HepG2 (cell line): Measurements from ENCODE around the gene TNPO3. TPM values are rescaled to one million over a fixed set of nuclear protein-coding genes. Genes with fewer than 3 reads are reported as not detected.

Source experiments
- CHCHD3 ChIP-seq: sonication (generic); formaldehyde crosslinking; IDR thresholded peaks from 2 replicates; pipeline ENCODE4 v1.8.0; 2022; ENCODE audit warnings: mild to moderate bottlenecking, missing genetic modification reagents, moderate library complexity
- DNMT1 ChIP-seq: sonication (generic); formaldehyde crosslinking; IDR thresholded peaks from 2 replicates; pipeline ENCODE4 v1.5.1; 2020; ENCODE audit warnings: mild to moderate bottlenecking, missing genetic modification reagents
- NCOA5 ChIP-seq: sonication (generic); formaldehyde crosslinking; IDR thresholded peaks from 2 replicates; pipeline ENCODE4 v1.4.0; 2020; ENCODE audit warnings: missing genetic modification reagents
- NFE2L1 ChIP-seq: sonication (generic); formaldehyde crosslinking; IDR thresholded peaks from 2 replicates; pipeline ENCODE4 v1.4.0; 2020; ENCODE audit warnings: missing genetic modification reagents, mild to moderate bottlenecking, borderline replicate concordance
- PTBP1 ChIP-seq: fragments of 200-400 bp; formaldehyde crosslinking; IDR thresholded peaks from 2 replicates; pipeline ENCODE4 v1.6.1; 2018; ENCODE audit warnings: low read length, low read depth; ENCODE audit not compliant: poor library complexity, severe bottlenecking
- SCMH1 ChIP-seq: sonication (generic); formaldehyde crosslinking; IDR thresholded peaks from 2 replicates; pipeline ENCODE4 v1.9.0; 2021; ENCODE audit warnings: missing genetic modification reagents, mild to moderate bottlenecking, borderline replicate concordance
- SMARCC2 ChIP-seq: fragments of 450-650 bp; IDR thresholded peaks from 2 replicates; pipeline ENCODE4 v1.6.1; 2017; ENCODE audit warnings: antibody characterized with exemption, mild to moderate bottlenecking
- ZBTB42 ChIP-seq: sonication (generic); formaldehyde crosslinking; IDR thresholded peaks from 2 replicates; pipeline ENCODE4 v1.5.0; 2020; ENCODE audit warnings: mild to moderate bottlenecking, missing genetic modification reagents
- ZNF143 ChIP-seq: sonication (generic); formaldehyde crosslinking; IDR thresholded peaks from 2 replicates; pipeline ENCODE4 v1.4.0; 2020; ENCODE audit warnings: missing genetic modification reagents
- ZNF24 ChIP-seq: fragments of 450-650 bp; IDR thresholded peaks from 2 replicates; pipeline ENCODE4 v1.6.1; 2017; ENCODE audit warnings: antibody characterized with exemption, mild to moderate bottlenecking
- ZNF260 ChIP-seq: sonication (generic); formaldehyde crosslinking; IDR thresholded peaks from 2 replicates; pipeline ENCODE4 v1.4.0; 2020; ENCODE audit warnings: missing genetic modification reagents, low read depth, mild to moderate bottlenecking, borderline replicate concordance
- ZNF292 ChIP-seq: sonication (generic); formaldehyde crosslinking; IDR thresholded peaks from 2 replicates; pipeline ENCODE4 v1.8.1; 2022; ENCODE audit warnings: mild to moderate bottlenecking, low read depth, missing genetic modification reagents, borderline replicate concordance
- ZNF383 ChIP-seq: sonication (generic); formaldehyde crosslinking; IDR thresholded peaks from 2 replicates; pipeline ENCODE4 v1.4.0; 2020; ENCODE audit warnings: missing genetic modification reagents, mild to moderate bottlenecking, borderline replicate concordance
- ZNF430 ChIP-seq: sonication (generic); formaldehyde crosslinking; IDR thresholded peaks from 2 replicates; pipeline ENCODE4 v1.9.0; 2021; ENCODE audit warnings: mild to moderate bottlenecking, missing genetic modification reagents
- ZNF546 ChIP-seq: sonication (generic); formaldehyde crosslinking; conservative IDR thresholded peaks from 2 replicates; pipeline ENCODE4 v1.8.1; 2023; ENCODE audit warnings: mild to moderate bottlenecking, missing genetic modification reagents
- ZNF605 ChIP-seq: sonication (generic); formaldehyde crosslinking; IDR thresholded peaks from 2 replicates; pipeline ENCODE4 v1.8.0; 2022; ENCODE audit warnings: mild to moderate bottlenecking, missing genetic modification reagents
- ZNF607 ChIP-seq: sonication (generic); formaldehyde crosslinking; IDR thresholded peaks from 2 replicates; pipeline ENCODE4 v1.5.1; 2020; ENCODE audit warnings: missing genetic modification reagents, mild to moderate bottlenecking, borderline replicate concordance
- ZNF619 ChIP-seq: sonication (generic); formaldehyde crosslinking; IDR thresholded peaks from 2 replicates; pipeline ENCODE4 v1.4.0; 2020; ENCODE audit warnings: mild to moderate bottlenecking, missing genetic modification reagents
- ZNF747 ChIP-seq: sonication (generic); formaldehyde crosslinking; IDR thresholded peaks from 2 replicates; pipeline ENCODE4 v1.8.1; 2023; ENCODE audit warnings: missing genetic modification reagents, mild to moderate bottlenecking, borderline replicate concordance
- polyA plus RNA-seq, 8 experiments: library from polyadenylated mRNA; depleted of rRNA in 3 of 8; stranded (reverse) in 7 of 8; unstranded in 1 of 8; fragments of >200 nt; fragmentation: Illumina TruSeq in 4 of 8; extraction: Trizol in 4 of 8; gene quantifications; 2 replicates each; pipeline versions ENCODE4 v1.2.1 to v1.2.3, GENCODE V29; 2011 to 2016; ENCODE audit warnings: low read depth in 4 of 8, missing spikeins in 1 of 8, mixed read lengths in 1 of 8; ENCODE audit not compliant: insufficient read depth in 1 of 8
- total RNA-seq, 5 experiments: library from RNA; depleted of rRNA; stranded (reverse); fragments of >200 nt; fragmentation: Illumina TruSeq; extraction: Trizol; gene quantifications; 2 replicates each; pipeline ENCODE4 v1.2.3, GENCODE V29; 2016; ENCODE audit warnings: low read depth in 1 of 5
- TF ChIP-seq, protein P1 (sequence below): sonication (generic); formaldehyde crosslinking; IDR thresholded peaks from 2 replicates; pipeline ENCODE4 v1.5.0; 2020; ENCODE audit warnings: mild to moderate bottlenecking, missing genetic modification reagents
- TF ChIP-seq, protein P2 (sequence below): sonication (generic); formaldehyde crosslinking; IDR thresholded peaks from 2 replicates; pipeline ENCODE4 v1.4.0; 2020; ENCODE audit warnings: missing genetic modification reagents
- TF ChIP-seq, protein P3 (sequence below): sonication (generic); formaldehyde crosslinking; IDR thresholded peaks from 2 replicates; pipeline ENCODE4 v1.4.0; 2020; ENCODE audit warnings: mild to moderate bottlenecking, missing genetic modification reagents

TNPO3 gene
- total and polyA plus RNA-seq, 2 of the 13 experiments (the other 11 are each of a cell fraction or from before 2014, with no cell fraction given): 23.8 to 44.6 TPM

DNA sequence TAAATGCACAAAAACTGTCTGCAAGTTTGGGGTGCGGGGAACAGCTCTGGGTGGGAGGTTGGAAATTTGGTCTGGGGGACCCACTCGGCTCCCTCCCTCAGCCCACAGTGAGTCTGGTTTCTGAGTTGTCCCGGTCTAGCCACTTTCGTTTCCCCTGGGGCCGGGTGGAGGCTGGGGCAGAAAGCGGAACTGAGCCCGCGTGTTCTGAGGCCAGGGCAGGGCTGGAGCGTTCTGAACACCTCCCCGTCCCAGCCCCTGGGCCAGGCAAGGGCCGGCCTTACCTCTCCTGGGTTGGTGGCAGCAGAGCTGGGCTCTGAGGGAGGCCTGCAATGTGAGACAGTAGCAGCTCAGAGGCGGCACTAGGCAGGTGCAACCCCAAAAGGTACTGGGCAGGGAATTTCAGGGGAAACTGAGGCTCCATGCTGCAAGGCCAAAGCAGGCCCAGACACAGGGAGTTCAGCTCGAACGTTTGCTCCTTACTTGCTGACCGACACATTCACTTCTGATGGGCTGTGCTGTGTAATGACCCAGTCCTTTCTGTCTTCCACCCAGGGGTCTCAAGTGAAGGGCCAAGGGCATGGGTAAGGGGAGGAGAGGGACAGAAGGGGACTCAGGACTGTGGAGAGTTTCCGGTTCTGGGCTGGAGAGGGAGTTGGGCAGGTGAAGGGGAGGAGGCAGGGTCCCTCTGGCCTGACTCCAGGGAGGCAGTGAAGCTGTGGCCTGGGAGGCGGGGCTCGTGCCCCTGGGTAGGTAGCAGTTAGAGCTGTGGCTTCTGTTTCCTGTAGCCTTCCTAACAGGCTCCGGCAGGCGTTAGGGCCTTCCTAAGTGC lies 114.2 kb downstream of the TNPO3 start (continued):
- TF ChIP-seq ZNF747 (CRISPR knock-in tag) (no peak), ZNF24 (no peak), ZNF546 (0 out of 2 replicates have a peak, but pooled peaks have one; percentile 44), ZNF430 (CRISPR knock-in tag) (0 out of 2 replicates have a peak, but pooled peaks have one; percentile 20), SCMH1 (CRISPR knock-in tag) (no peak), DNMT1 (CRISPR knock-in tag) (peak; percentile 34; the same call in 1 of the 2 replicates), ZNF292 (CRISPR knock-in tag) (peak; percentile 16; the same call in 1 of the 2 replicates), PTBP1 (peak; percentile 13), ZBTB42 (CRISPR knock-in tag) (no peak), ZNF619 (CRISPR knock-in tag) (0 out of 2 replicates have a peak, but pooled peaks have one; percentile 36), ZNF143 (CRISPR knock-in tag) (no peak), ZNF605 (CRISPR knock-in tag) (0 out of 2 replicates have a peak, but pooled peaks have one; percentile 68), ZNF383 (CRISPR knock-in tag) (0 out of 2 replicates have a peak, but pooled peaks have one; percentile 11), CHCHD3 (CRISPR knock-in tag) (no peak), NFE2L1 (CRISPR knock-in tag) (no peak), SMARCC2 (no peak), NCOA5 (CRISPR knock-in tag) (no peak), ZNF607 (CRISPR knock-in tag) (no peak), ZNF260 (CRISPR knock-in tag) (no peak)
- TF ChIP-seq, protein P1, sequence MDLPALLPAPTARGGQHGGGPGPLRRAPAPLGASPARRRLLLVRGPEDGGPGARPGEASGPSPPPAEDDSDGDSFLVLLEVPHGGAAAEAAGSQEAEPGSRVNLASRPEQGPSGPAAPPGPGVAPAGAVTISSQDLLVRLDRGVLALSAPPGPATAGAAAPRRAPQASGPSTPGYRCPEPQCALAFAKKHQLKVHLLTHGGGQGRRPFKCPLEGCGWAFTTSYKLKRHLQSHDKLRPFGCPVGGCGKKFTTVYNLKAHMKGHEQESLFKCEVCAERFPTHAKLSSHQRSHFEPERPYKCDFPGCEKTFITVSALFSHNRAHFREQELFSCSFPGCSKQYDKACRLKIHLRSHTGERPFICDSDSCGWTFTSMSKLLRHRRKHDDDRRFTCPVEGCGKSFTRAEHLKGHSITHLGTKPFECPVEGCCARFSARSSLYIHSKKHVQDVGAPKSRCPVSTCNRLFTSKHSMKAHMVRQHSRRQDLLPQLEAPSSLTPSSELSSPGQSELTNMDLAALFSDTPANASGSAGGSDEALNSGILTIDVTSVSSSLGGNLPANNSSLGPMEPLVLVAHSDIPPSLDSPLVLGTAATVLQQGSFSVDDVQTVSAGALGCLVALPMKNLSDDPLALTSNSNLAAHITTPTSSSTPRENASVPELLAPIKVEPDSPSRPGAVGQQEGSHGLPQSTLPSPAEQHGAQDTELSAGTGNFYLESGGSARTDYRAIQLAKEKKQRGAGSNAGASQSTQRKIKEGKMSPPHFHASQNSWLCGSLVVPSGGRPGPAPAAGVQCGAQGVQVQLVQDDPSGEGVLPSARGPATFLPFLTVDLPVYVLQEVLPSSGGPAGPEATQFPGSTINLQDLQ (CRISPR knock-in tag): 0 out of 2 replicates have a peak, but pooled peaks have one; percentile 37
- TF ChIP-seq, protein P2, sequence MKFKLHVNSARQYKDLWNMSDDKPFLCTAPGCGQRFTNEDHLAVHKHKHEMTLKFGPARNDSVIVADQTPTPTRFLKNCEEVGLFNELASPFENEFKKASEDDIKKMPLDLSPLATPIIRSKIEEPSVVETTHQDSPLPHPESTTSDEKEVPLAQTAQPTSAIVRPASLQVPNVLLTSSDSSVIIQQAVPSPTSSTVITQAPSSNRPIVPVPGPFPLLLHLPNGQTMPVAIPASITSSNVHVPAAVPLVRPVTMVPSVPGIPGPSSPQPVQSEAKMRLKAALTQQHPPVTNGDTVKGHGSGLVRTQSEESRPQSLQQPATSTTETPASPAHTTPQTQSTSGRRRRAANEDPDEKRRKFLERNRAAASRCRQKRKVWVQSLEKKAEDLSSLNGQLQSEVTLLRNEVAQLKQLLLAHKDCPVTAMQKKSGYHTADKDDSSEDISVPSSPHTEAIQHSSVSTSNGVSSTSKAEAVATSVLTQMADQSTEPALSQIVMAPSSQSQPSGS: 0 out of 2 replicates have a peak, but pooled peaks have one; percentile 9
- TF ChIP-seq, protein P3, sequence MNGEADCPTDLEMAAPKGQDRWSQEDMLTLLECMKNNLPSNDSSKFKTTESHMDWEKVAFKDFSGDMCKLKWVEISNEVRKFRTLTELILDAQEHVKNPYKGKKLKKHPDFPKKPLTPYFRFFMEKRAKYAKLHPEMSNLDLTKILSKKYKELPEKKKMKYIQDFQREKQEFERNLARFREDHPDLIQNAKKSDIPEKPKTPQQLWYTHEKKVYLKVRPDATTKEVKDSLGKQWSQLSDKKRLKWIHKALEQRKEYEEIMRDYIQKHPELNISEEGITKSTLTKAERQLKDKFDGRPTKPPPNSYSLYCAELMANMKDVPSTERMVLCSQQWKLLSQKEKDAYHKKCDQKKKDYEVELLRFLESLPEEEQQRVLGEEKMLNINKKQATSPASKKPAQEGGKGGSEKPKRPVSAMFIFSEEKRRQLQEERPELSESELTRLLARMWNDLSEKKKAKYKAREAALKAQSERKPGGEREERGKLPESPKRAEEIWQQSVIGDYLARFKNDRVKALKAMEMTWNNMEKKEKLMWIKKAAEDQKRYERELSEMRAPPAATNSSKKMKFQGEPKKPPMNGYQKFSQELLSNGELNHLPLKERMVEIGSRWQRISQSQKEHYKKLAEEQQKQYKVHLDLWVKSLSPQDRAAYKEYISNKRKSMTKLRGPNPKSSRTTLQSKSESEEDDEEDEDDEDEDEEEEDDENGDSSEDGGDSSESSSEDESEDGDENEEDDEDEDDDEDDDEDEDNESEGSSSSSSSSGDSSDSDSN (CRISPR knock-in tag): peak; percentile 36
